HG03575 (cell line): ENCODE results near the gene MDC1.
"Not testable (repeated sequence)": the region's sequence is repeated elsewhere in the genome, so short reads cannot be mapped to it uniquely, and the experiment has no call there.

ENCODE experiments used
- ATAC-seq: cut with Tn5 transposase; IDR thresholded peaks from one replicate; pipeline ENCODE4 v1.9.1; 2021; ENCODE audit not compliant: unreplicated experiment, insufficient number of reproducible peaks, low FRiP score; ENCODE audit errors: extremely low read depth

MDC1 gene

DNA sequence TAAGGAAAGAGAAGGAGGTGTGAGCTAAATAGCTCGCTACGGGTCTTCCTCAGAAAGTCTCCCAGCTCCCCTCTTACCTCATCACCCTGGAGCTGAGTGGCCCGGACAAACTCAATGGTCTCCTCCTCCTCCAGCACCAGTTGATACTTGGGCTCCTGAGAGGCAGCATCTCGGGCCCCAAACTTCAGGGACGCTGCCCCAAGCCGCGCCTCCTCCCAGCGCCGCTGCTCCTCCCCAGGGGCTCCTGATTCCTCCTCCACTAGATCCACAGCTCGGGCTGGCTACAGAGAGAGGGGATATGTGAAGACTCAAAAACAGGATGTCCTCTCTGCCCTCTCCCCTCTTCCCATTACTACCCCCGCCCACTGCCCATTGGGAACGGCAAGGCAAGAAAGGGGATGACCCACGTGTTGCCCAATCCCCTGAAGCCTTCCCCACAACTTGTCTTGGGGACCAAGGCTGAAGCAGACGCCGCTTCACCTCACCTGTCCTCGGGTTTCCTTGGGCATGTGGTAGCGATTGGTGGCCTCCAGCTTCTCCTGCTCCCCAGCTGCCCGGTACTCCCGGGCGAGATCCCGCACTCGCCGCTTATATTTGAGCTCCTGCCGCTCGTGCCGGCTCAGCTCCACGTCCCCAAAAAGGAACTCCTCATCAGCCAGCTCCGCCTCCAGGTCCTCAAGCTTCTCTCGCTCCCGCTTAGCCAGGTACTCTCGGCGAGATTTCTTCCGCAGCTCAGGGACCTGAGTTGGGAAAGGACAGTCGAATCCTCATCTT is 51.9 kb downstream of the MDC1 start:
- no peak for ATAC-seq

DNA sequence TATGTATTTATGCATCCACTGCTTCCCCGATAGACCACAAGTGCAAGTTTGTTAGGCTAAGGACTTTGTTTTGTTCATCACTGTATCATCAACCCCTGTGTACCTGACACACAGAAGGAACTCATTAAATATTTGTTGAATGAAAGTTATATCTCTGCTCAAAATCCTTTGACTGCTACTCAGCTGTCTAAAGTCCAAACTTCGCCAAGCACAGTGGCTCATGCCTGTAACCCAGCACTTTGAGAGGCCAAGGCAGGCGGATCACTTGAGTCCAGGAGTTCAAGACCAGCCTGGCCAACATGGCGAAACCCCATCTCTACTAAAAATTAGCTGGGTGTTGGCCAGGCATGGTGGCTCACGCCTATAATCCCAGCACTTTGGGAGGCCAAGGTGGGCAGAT is 59.2 kb downstream of the MDC1 start:
- not testable (repeated sequence) for ATAC-seq

DNA sequence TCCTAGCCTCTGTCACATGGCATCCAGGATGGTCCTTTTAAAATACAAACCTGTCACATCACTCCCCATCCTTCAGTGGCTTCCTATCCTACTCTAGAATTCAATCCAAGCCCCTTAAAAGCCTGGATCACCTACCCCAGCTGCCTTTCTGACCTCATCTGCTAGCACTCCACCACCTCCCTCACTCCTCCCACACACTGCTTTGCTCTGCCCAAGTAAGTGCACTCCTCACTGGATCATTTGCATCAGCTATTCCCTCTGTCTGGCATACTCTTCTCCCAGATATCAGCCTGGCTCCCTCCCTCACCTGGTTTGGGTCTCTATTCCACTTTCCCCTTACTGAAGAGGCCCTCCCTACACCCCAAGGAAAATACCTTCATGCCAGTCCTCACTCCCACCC is 59.6 kb downstream of the MDC1 start:
- ATAC-seq = no peak

DNA sequence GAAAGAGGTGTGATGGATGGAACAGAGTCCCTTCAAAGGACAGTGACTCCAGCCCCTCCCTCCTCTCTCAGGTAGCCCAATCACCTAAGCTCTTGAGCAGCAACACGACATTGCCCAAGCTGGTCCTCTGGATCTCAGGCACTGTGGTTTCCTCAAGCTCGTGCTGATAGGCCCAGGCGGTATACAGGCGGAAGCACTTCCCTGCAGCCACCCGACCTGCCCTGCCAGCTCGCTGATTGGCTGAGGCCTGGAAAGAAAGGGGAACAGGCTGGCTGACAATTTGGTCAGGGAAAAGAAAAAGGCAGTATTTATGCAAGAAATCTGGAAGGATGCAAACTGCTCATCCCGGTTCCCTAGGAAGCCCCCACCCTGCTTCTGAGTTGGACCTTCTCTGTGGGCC is 60.6 kb downstream of the MDC1 start:
- no peak for ATAC-seq

DNA sequence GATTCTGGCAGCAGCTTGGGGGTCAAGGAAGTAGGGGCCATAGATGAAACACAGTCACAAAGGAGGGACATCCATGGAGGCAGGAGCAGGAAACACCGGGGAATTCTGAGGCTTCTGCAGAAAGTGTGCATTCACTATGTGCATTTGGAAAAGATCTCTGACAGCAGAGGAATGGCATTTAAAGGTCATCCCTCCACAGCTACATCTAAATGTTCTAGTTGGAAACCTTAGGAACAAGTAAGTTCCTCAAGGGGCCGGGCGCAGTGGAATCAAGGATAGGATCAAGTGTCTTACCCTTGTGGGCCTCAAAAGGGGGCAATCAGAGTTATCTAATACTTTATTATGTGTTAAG is 61.4 kb downstream of the MDC1 start:
- no peak for ATAC-seq

DNA sequence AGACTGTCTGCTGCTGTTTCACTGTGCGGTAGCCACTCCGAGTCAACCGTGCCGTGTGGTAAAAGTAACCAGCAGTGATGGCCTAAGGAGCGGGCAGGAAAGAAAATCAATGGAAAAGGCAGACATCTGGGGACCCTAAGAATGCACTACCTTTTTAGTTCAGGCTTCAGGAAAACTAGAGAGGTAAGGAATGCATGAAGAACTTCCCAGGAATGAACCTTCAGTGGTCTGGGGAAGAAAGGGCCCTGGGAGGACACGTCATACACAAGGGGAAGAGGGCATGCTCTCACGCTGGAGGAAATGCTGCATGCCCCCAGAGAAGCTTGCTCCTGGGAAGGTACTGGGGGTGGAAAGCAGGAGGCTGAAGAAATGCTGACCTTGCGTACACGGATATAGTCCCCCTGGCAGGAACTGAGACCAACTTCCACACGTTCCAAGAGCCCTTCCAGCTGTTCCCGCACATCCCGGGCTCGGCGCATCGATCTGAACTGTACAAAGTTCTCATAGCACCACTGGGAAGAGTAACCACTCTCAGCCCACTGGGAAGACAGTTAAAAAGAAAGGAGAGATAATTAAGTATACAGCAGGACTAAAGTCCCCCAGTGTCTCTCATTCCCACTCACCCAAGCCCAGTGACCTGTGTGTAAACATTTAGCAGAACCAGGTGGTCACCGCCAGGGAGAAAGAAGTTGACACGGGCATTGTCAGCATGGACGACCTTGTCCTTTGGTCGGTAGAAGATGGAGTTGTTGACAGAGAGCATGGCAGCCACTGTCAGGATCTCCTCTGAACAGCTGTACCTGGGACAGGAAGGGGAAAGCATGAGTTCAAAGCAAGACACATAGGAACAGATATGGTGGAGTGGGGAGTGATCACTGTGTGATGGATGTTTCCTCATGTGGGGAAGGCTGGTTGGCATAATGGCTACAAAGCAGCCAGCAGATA is 62.0 kb downstream of the MDC1 start:
- no peak for ATAC-seq

DNA sequence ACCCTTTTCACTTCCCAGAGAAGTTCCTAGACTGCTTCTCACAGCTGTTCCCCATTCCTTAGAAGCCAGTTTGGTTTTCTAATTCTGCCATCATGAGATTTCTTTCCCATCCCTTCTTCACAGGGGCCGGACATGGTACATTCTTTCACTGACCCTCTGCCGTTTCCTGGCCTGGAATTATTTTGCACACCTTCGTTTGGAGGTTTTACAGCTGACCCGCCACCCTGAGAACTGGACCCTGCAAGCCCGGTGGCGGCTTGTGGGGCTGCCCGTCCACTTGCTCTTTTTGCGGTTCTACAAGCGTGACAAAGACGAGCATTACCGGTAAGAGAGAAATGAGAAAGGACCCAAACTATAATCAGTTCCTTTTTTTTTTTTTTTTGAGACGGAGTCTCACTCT is 65.9 kb downstream of the MDC1 start:
- no peak for ATAC-seq
